ENCODE data around the gene HPD. TPM values are rescaled to one million over a fixed set of nuclear protein-coding genes. Genes with fewer than 3 reads are reported as not detected.
"Not testable (repeated sequence)": the region's sequence is repeated elsewhere in the genome, so short reads cannot be mapped to it uniquely, and the experiment has no call there.

The HPD gene
- total RNA-seq, 2 donors from 2014 or later, result 0.39 to 1.3 TPM

GRCh38 chr12:121793838-121794533 lies 64.7 kb downstream of the HPD start:
- Histone ChIP-seq H3K27ac (peak overlapping the region; percentile 100), H3K27me3 (no peaks in the 10 kb centered on the region), H3K9me3 (no peaks in the 10 kb centered on the region), H3K4me3 (peak overlapping the region; percentile 46 to 60), H3K4me1 (peaks cover 0 to 77% of the 10 kb centered on the region in 2 donors), H3K36me3 (peaks cover 7% of the 10 kb centered on the region)
- peak; percentile 92 for DNase-seq (ENCODE audit: low spot score)
- TF ChIP-seq CTCF (IDR thresholded peaks at IDR 0.05), result peak; percentile 96 to 100

- DNase-seq (ENCODE audit: low spot score), result no peak
- Histone ChIP-seq H3K4me1 (peaks cover 0 to 76% of the 10 kb centered on the region in 2 donors), H3K9me3 (no peaks in the 10 kb centered on the region), H3K27me3 (no peaks in the 10 kb centered on the region), H3K4me3 (peak within 1 kb of the TSS; percentile 46 to 60), H3K27ac (peak within 1 kb of the TSS; percentile 100), H3K36me3 (peaks cover 7% of the 10 kb centered on the region)
- TF ChIP-seq CTCF (IDR thresholded peaks at IDR 0.05), result no peak
Measured at GRCh38 chr12:121793440-121793837, 65.2 kb downstream of the HPD start, which contains the start of gene RHOF. Gene RHOF, minus strand, starts transcription at chr12:121793688. Its CDS starts 55 bp downstream, at chr12:121793633.

GRCh38 chr12:121792607-121793439 lies 65.8 kb downstream of the HPD start:
- H3K9me3 ChIP-seq, result no peaks in the 10 kb centered on the region
- no peak for TF ChIP-seq CTCF (IDR thresholded peaks at IDR 0.05)
- peaks cover 0 to 70% of the 10 kb centered on the region in 2 donors for H3K4me1 ChIP-seq
- DNase-seq (ENCODE audit: low spot score), result no peak
- no peaks in the 10 kb centered on the region for H3K27me3 ChIP-seq
- H3K27ac ChIP-seq, result peak overlapping the region; percentile 100
- H3K4me3 ChIP-seq, result peak overlapping the region; percentile 46 to 60
- peaks cover 7% of the 10 kb centered on the region for H3K36me3 ChIP-seq

DNA sequence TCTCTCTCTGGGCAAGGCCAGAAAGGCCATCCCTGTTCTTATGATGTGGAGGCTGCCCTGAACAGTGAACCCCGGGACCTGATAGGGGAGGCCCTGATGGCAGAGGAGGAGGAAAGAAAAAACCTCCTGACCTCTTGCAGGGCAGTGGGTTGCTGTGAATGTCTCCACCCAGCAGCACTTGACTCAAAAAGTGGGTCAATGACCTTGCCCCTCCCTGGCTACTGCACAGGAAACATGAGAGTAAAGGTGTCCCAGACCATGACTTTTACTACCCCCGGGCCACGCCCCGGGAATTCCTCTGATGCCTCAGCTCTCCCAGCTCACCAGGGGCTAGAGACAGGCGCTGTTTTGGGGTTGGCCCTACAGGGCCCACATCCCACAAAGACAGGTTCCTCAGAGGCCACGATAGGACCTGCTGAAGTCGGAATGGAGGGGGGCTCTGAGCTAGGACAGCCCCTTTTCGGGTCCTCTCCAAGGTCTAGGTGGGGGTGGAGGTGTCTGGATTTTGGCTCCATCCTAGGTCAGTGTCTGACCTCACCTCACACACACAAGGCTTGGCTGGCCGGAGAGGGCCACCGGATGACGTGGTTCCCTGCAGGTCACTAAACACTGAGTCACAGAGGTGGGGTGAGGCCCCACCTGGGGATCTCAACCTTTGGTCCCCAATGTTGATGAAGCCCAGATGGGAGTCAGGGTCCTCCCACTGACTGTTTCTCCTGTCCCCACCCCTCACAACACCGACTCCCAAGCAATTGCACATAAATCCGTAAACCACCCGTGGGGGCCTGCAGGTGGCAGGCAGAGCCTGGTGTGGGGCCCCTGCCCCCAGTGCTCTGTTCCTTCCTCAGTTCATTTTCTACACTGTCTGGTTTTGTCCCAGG lies 66.7 kb downstream of the HPD start:
- Histone ChIP-seq H3K36me3 (peaks cover 7% of the 10 kb centered on the region), H3K4me1 (peaks cover 0 to 67% of the 10 kb centered on the region in 2 donors), H3K9me3 (no peaks in the 10 kb centered on the region), H3K4me3 (no peak overlapping the region), H3K27ac (peak overlapping the region in 1 of 2 donors; percentile 100), H3K27me3 (no peaks in the 10 kb centered on the region)
- no peak for TF ChIP-seq CTCF (IDR thresholded peaks at IDR 0.05)
- no peak for DNase-seq (ENCODE audit: low spot score)

DNA sequence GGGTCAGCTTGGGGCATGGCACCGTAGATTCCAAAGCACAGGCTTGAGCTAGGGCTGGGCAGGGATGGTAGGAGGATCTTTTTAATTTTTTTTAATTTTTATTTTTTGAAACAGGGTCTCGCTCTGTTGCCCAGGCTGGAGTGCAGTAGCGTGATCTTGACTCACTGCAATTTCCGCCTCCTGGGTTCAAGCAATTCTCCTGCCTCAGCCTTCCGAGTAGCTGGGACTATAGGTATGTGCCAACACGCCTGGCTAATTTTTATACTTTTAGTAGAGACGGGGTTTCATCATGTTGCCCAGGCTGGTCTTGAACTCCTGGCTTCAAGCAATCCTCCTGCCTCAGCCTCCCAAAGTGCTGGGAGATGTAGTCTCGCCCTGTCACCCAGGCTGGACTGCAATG lies 67.9 kb downstream of the HPD start:
- not testable (repeated sequence) for H3K4me3 ChIP-seq, H3K27ac ChIP-seq
- H3K4me1 ChIP-seq, result peaks cover 0 to 57% of the 10 kb centered on the region in 2 donors

More for the DNA sequence above, 67.9 kb downstream of the HPD start:
- H3K9me3 ChIP-seq; DNase-seq (ENCODE audit: low spot score); H3K36me3 ChIP-seq; H3K27me3 ChIP-seq: not testable (repeated sequence)

All from right atrium auricular region (tissue), 2 donors.